K562 (cell line): ENCODE measurements around the gene ADAMTSL2. TPM values are rescaled to one million over a fixed set of nuclear protein-coding genes. Genes with fewer than 3 reads are reported as not detected.

Experiments used
- ATAC-seq: fragments of 200-7000 bp; cut with Tn5 transposase; 3 replicates; pipeline ENCODE4 v1.9.1; 2020; ENCODE audit warnings: moderate library complexity
- BruUV-seq: library from RNA; stranded (reverse); fragments of 400-500 nt; replicated peaks from 2 replicates; lab custom pipeline; 2021; lab: Mats Ljungman, UMichigan
- CTCF ChIA-PET: fragments of 300-600 bp; formaldehyde crosslinking; extraction: SDS; loops from one replicate; lab custom pipeline; 2021; ENCODE audit warnings: low intra/inter-chr PET ratio; lab: Yijun Ruan, JAX
- POLR2A ChIA-PET: fragments of 300-600, 350-650 bp; sonication (Branson Sonifier 250); formaldehyde crosslinking; extraction: SDS; loops from one replicate; lab custom pipeline; 2021; ENCODE audit warnings: antibody characterized with exemption, inconsistent platforms; lab: Yijun Ruan, JAX
- DNase-seq, 4 experiments: peaks; one replicate each; pipeline versions ENCODE4 v3.0.0 to v3.0.0-alpha.2; 2011 to 2018; ENCODE audit warnings: low spot score in 3 of 4, mixed read lengths in 3 of 4; ENCODE audit errors: extremely low read depth in 1 of 4
- FAIRE-seq: peaks from 2 replicates; lab custom pipeline; 2011; peaks lifted over from hg19 to GRCh38; lab: Jason Lieb, UNC
- H2AFZ ChIP-seq: 2 replicates; pipeline ENCODE4 v1.6.0; 2011; ENCODE audit warnings: low read depth, low read length, control low read depth, inconsistent platforms
- H3K27ac ChIP-seq: fragments of 200-600 bp; 3 replicates; pipeline ENCODE4 v1.8.0; 2011; ENCODE audit warnings: low read depth, mild to moderate bottlenecking, control low read depth, inconsistent platforms, low read length, moderate library complexity, mixed read lengths; ENCODE audit errors: extremely low read depth
- H3K27me3 ChIP-seq, 2 experiments: fragments of 300-600 bp in 1 of 2; 2 replicates in 1 of 2; 3 replicates in 1 of 2; pipeline versions ENCODE4 v1.6.0 to v1.8.0; 2011; ENCODE audit warnings: inconsistent platforms in 2 of 2, low read length in 2 of 2, mild to moderate bottlenecking in 1 of 2, mixed read lengths in 1 of 2, moderate library complexity in 1 of 2; ENCODE audit not compliant: control insufficient read depth in 2 of 2, insufficient read depth in 2 of 2
- H3K36me3 ChIP-seq: fragments of 300-600 bp; 3 replicates; pipeline ENCODE4 v1.8.0; 2011; ENCODE audit warnings: mild to moderate bottlenecking, low read length, inconsistent platforms; ENCODE audit not compliant: control insufficient read depth, insufficient read depth
- H3K4me1 ChIP-seq, 2 experiments: fragments of 200-600 bp in 1 of 2; replicated peaks in 1 of 2; 2 replicates in 1 of 2; 3 replicates in 1 of 2; pipeline versions ENCODE4 v1.5.1 to v1.8.0; 2011; ENCODE audit warnings: inconsistent platforms in 2 of 2, low read length in 2 of 2, mild to moderate bottlenecking in 1 of 2, mixed read lengths in 1 of 2, moderate library complexity in 1 of 2; ENCODE audit not compliant: control insufficient read depth in 2 of 2, insufficient read depth in 2 of 2
- H3K4me2 ChIP-seq: 2 replicates; pipeline ENCODE4 v1.6.1; 2011; ENCODE audit warnings: low read length, control low read depth, inconsistent platforms, mixed read lengths; ENCODE audit not compliant: insufficient read depth
- H3K4me3 ChIP-seq: fragments of 200-600 bp; sonication (generic), shearing (Covaris generic); 2 replicates; pipeline ENCODE4 v1.5.1; 2016; ENCODE audit warnings: control low read depth, inconsistent platforms
- H3K79me2 ChIP-seq: fragments of 200-600 bp; 3 replicates; pipeline ENCODE4 v1.8.0; 2011; ENCODE audit warnings: low read length, inconsistent platforms; ENCODE audit not compliant: control insufficient read depth, insufficient read depth
- H3K9ac ChIP-seq, 2 experiments: 2 replicates each; pipeline versions ENCODE4 v1.6.0 to v1.6.1; 2011; ENCODE audit warnings: low read depth in 2 of 2, low read length in 2 of 2, control low read depth in 1 of 2, inconsistent platforms in 1 of 2, mild to moderate bottlenecking in 1 of 2, mixed read lengths in 1 of 2; ENCODE audit not compliant: insufficient read depth in 1 of 2
- H3K9me1 ChIP-seq: one replicate; pipeline ENCODE4 v1.6.0; 2011; ENCODE audit warnings: inconsistent platforms, mild to moderate bottlenecking, low read length, moderate library complexity; ENCODE audit not compliant: control insufficient read depth, insufficient read depth
- H3K9me3 ChIP-seq: replicated peaks from 2 replicates; pipeline ENCODE4 v1.5.1; 2011; ENCODE audit warnings: low read depth, low read length, inconsistent platforms; ENCODE audit not compliant: control insufficient read depth, insufficient read depth
- H4K20me1 ChIP-seq: replicated peaks from 2 replicates; pipeline ENCODE4 v1.6.1; 2011; ENCODE audit warnings: low read length, inconsistent platforms, mixed read lengths; ENCODE audit not compliant: control insufficient read depth, insufficient read depth
- ERF ChIP-seq: fragments of 450-650 bp; formaldehyde crosslinking; IDR thresholded peaks from 2 replicates; pipeline ENCODE4 v1.4.0; 2020; ENCODE audit warnings: mild to moderate bottlenecking, mixed read lengths
- GTF2B ChIP-seq: IDR thresholded peaks from 2 replicates; pipeline ENCODE4 v1.6.1; 2011; ENCODE audit not compliant: insufficient read length; ENCODE audit errors: extremely low read depth
- MYBL2 ChIP-seq, 2 experiments: fragments of 450-650 bp in 1 of 2; sonication (generic) in 1 of 2; formaldehyde crosslinking in 1 of 2; IDR thresholded peaks; 2 replicates each; pipeline versions ENCODE4 v1.6.1 to v1.8.1; 2017 to 2022; ENCODE audit warnings: borderline replicate concordance in 1 of 2, inconsistent platforms in 1 of 2, low read depth in 1 of 2, mild to moderate bottlenecking in 1 of 2, missing genetic modification reagents in 1 of 2, moderate library complexity in 1 of 2
- ZNF274 ChIP-seq: IDR thresholded peaks from 2 replicates; pipeline ENCODE4 v1.6.1; 2011; ENCODE audit warnings: low read depth, mild to moderate bottlenecking, low read length, moderate library complexity, borderline replicate concordance
- WGBS: fragments of 100-300 bp; shearing (Covaris generic); methylation state at CpG from one replicate; pipeline ENCODE4 v1.1.6; 2016; ENCODE audit warnings: low coverage, mixed read lengths; ENCODE audit not compliant: insufficient coverage; ENCODE audit errors: missing lambda C conversion rate; 5-methylcytosine and 5-hydroxymethylcytosine counted together
- in situ Hi-C: fragments of 300-500 bp; cut with MboI; formaldehyde crosslinking; loops from 4 replicates; pipeline ENCODE4 v1.15.0; 2018; ENCODE audit warnings: inconsistent platforms, mixed read lengths
- intact Hi-C: fragments of 100-400 bp; cut with micrococcal nuclease; formaldehyde crosslinking; loops from 2 replicates; pipeline ENCODE4 v1.14.2; 2022
- polyA plus RNA-seq, 8 experiments: library from polyadenylated mRNA; depleted of rRNA in 4 of 8; stranded (reverse) in 5 of 8; unstranded in 3 of 8; fragments of >200 nt; fragmentation: Nextera tagmentation in 2 of 8; fragmentation: Illumina TruSeq in 1 of 8; extraction: Ambion mirVana in 2 of 8; extraction: Trizol in 1 of 8; gene quantifications; 2 replicates each; pipeline versions ENCODE4 v1.2.1 to v1.2.3, GENCODE V29; 2011 to 2014; ENCODE audit warnings: inconsistent platforms in 1 of 8, missing spikeins in 1 of 8
- total RNA-seq, 7 experiments: library from RNA; depleted of rRNA in 6 of 7; stranded (reverse); fragments of >200 nt in 6 of 7; fragmentation: Illumina TruSeq in 2 of 7; extraction: Trizol in 2 of 7; gene quantifications; 2 replicates each; pipeline versions ENCODE4 v1.2.1 to v1.2.3, GENCODE V29; 2011 to 2021; ENCODE audit warnings: low replicate concordance in 1 of 7
- TF ChIP-seq, protein P1 (sequence below): sonication (generic); formaldehyde crosslinking; IDR thresholded peaks from 2 replicates; pipeline ENCODE4 v1.9.0; 2022; ENCODE audit warnings: mild to moderate bottlenecking, missing genetic modification reagents
- TF ChIP-seq, protein P2 (sequence below): fragments of 450-650 bp; IDR thresholded peaks from 2 replicates; pipeline ENCODE4 v1.6.1; 2016; ENCODE audit warnings: mild to moderate bottlenecking

Gene ADAMTSL2
- total and polyA plus RNA-seq, 9 of the 15 experiments (the other 6 are each of a cell fraction or from before 2014, with no cell fraction given), result 0.04 TPM; not detected in 8

DNA sequence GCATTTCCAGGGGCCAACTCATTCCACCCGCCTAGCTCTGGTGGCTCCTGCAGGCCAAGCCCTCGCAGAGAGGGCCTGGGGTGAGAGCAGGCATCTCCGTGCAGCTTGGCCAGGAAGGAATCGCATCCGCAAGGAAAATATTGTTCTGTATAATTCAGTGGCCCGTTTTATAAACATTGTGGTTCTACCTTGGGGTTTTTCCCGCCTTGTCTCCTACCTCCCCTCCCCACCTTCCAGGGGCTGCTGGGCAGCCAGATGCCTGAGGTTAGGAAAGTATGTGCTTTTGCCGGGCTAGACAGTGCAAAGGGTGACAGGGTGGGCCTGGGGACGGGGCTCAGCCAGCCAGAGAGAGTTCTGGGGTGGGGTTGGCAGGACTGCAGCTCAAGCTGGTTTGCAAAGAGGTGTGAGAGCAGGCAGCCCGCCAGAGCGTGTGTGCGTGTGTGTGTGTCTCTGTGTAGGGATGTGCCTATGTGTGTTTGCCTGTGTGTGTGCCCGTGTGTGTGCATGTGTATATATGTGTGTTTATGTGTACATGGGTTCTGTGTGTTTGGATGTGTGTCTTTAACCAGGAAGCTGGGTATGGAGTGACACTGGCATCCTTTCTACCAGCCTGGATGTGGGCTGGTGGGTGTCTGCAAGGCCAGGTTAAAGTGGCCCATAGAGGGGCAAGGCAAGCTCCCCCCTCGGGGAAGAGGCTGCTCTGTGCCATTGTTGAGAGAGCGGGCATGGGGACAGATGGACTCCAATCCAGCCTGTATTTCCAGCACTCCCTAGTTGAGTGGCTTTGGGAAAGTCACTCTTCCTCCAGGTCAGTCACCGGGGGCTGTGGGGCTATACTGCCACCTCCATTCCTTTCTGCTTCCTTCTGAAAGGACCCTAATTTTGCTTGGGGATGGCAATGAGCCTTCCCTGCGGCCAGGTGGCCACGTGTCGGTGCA lies 45.0 kb upstream of the ADAMTSL2 start:
- intact Hi-C loops, result no loop called here
- Histone ChIP-seq H3K27ac (no peak overlapping the region), H2AFZ (no peak overlapping the region), H3K27me3 (peaks cover 32 to 83% of the 10 kb centered on the region in 2 experiments; a peak in 4 of 5 replicates), H3K9ac (peak overlapping the region in 1 of 2 experiments; percentile 78; a peak in 2 of 4 replicates), H3K9me3 (no peaks in the 10 kb centered on the region), H3K4me3 (no peak overlapping the region), H3K79me2 (no peaks in the 10 kb centered on the region), H3K9me1 (no peaks in the 10 kb centered on the region), H3K4me2 (no peak overlapping the region), H3K36me3 (no peaks in the 10 kb centered on the region), H3K4me1 (peaks cover 0 to 53% of the 10 kb centered on the region in 2 experiments; a peak in 3 of 5 replicates), H4K20me1 (no peaks in the 10 kb centered on the region)
- ATAC-seq (no peak), FAIRE-seq (no peak), DNase-seq (no peak)
- TF ChIP-seq GTF2B (no peak), ERF (CRISPR knock-in tag) (no peak), MYBL2 (IDR thresholded peaks at IDR 0.05; ENCODE audit: low read depth) (no peak), MYBL2 (CRISPR knock-in tag; IDR thresholded peaks at IDR 0.05; ENCODE audit: borderline replicate concordance) (no peak), ZNF274 (no peak)
- TF ChIP-seq, protein P1, sequence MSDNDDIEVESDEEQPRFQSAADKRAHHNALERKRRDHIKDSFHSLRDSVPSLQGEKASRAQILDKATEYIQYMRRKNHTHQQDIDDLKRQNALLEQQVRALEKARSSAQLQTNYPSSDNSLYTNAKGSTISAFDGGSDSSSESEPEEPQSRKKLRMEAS (CRISPR knock-in tag), result peak; percentile 45; the same call in 1 of the 2 replicates
- TF ChIP-seq, protein P2, sequence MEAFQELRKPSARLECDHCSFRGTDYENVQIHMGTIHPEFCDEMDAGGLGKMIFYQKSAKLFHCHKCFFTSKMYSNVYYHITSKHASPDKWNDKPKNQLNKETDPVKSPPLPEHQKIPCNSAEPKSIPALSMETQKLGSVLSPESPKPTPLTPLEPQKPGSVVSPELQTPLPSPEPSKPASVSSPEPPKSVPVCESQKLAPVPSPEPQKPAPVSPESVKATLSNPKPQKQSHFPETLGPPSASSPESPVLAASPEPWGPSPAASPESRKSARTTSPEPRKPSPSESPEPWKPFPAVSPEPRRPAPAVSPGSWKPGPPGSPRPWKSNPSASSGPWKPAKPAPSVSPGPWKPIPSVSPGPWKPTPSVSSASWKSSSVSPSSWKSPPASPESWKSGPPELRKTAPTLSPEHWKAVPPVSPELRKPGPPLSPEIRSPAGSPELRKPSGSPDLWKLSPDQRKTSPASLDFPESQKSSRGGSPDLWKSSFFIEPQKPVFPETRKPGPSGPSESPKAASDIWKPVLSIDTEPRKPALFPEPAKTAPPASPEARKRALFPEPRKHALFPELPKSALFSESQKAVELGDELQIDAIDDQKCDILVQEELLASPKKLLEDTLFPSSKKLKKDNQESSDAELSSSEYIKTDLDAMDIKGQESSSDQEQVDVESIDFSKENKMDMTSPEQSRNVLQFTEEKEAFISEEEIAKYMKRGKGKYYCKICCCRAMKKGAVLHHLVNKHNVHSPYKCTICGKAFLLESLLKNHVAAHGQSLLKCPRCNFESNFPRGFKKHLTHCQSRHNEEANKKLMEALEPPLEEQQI, result no peak
- 18% methylated on average over 16 of the region's 19 CpGs for WGBS
- BruUV-seq, result no TSS peak
- ChIA-PET POLR2A (interaction anchor here (1.0 kb wide), 1 partner anchor 139 kb away, joined by 3 read pairs; no protein-coding TSS in a partner anchor), CTCF (no interaction called here)
- in situ Hi-C loops, result loop anchor here (5.0 kb wide), 1 partner anchor 302 kb away; no protein-coding TSS in a partner anchor
